NCI-H524 treated with DMSO at 0.1 percent for 48 hours (cell line): ENCODE data around the gene MACROD2.
"Not testable (repeated sequence)": the region's sequence is repeated elsewhere in the genome, so short reads cannot be mapped to it uniquely, and the experiment has no call there.

Experiments
- DNase-seq: peaks from one replicate; lab custom pipeline; 2025; lab: John Stamatoyannopoulos, UW

Gene MACROD2

DNA sequence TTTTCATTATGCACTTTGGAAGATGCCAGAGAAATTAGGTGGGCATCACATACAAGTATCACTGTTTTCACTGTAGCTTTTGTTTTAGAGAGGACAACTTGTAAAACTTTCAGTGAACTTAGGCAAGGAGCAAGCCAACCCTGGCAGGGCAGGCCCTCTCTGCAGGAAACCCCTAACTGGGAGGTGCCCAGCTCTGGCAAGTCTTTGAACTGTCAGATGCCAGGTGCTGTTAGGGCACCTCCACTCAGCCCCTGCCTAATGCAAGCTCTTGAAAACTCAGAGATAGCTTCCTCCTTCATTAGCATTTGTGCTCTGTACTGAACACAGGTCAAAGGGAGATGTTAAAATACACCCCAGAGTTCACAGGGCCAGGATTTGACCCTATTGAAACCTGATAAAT, 1116.3 kb downstream of the MACROD2 start:
- DNase-seq: no peak

DNA sequence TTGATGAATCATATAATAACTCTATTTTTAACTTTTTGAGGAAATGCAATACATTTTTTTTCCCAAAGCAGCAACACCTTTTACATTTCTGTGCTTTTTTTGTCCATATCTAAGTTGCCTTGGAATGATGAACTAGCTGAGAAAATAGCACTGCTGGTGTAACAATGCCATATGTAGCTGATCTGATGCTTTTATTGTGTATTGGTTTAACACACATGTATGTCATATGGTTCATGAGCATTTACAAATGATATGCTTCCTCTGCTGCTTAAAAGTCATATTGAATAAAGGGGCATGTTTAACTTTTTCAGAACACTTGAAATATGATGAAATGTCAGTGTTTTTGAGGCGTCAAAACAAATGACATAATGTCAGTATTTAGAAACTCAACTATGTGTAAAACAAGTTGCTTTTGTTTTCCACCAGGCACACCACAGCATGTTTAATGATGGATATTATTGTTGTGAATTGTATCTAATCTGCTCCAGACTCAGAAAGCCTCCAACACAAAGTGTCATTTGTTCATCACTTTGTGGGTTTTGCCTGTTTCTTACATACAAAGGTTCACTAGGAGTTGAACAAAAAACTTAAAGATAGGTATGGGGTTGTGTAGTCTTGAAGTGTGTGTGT, 1117.9 kb downstream of the MACROD2 start:
- no peak for DNase-seq

DNA sequence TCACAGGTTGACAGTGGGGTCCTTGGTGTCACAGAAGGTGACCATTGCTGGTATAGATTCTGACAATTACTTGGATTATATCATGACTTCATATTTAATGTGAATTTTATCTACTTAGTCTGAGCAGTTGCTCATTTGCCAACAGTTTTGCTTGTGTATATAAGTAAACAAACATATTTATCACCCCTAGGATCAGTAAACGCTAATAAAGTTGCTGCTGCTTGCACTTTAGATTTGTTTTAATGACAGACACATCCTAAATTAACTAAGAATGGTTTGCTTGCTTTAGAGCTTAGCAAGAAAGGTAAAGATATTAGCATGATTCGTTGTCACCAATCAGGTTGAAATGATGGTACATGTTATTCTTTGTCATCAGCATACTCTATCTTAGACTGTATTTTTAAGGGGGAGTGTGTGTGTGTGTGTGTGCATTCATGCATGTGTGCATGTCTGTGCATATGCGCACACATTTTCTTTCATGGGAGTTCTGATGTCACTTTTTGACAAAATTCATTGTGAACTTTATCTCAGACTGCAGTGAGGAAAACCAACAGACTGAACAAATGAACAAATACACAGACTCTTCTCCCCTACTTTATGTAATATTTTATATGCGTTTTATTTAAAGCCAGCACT, 1124.7 kb downstream of the MACROD2 start:
- DNase-seq: no peak

DNA sequence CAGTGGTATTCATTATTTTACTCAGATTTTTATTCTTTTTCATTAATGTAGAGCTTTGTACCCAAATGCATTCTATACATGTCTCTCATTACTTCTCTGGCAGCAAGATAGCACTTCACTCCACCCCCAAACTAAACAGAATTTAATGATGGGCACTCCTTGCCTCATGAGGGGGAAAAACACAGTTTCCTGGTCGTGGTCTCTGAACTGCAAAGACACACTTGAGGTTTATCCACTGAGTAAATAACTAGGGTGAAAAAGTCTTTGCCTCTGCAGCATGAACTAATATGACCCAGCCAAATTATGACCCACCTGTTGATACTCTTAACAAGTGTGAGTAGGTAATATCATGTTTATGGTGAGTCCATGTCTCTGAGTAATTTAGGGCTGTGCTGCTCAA, 1127.3 kb downstream of the MACROD2 start:
- no peak for DNase-seq

DNA sequence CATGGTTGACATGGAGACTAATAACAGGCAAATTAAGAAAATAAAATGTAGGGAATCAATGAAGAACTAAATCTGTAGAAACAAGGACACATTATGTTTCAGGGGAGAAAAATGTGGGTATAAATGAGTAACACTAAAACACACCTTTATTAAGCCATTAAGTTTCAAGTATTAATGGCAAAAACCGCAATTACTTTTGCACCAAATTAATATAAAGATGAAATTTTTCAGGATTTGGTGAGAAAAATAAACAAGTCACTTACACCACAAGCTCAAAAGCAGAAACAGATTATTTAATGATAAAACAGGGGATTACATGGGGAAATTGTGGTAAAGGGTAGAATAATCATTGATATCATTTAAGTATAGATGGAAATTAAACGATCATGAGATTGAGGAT, 1135.9 kb downstream of the MACROD2 start:
- DNase-seq: no peak

DNA sequence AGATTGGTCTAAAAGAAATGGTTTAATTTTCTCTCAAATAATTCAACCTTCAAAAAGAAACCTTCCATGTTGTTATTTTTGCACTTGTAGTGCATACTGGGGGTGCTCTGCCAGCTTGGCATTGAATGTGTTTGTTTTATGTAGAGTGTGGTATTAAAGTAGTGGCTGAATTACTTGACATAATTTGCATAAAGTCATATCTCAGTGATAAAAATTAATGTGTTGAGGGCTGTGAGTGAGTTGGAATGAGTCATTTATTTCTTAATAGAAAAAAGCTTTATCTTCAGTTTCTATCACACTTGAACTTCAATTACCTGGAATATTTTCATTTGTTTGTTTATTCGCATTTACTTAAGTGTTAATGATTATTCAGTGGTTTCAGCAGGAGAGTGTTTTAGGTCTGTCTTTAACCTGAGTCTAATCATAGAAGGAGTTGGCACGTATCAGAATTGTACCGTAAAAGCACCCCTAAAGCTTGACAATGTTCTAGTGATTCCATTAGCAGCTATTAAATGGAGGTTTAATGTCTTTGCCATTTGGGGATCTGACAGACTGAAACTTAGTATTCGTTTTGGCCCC, 1143.3 kb downstream of the MACROD2 start:
- DNase-seq: peak; percentile 24

DNA sequence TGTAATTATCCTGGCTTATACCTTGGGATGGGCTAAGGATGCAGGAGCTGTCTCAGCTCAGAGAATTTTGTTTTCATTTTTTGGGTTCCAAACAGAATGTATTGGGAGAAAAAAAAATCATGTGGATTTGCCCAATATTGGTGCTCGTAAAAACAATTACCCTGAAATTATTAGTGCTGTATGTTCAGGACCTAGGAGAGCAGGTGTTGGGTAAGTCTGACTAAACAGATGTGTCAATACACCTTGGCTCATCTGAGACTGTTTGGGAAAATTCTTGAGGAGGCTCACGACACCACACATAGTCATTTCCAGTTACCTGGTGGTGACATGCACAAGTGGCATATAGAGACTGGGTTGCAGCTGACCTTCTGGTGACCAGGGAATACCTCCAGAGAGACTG, 1144.2 kb downstream of the MACROD2 start:
- DNase-seq: peak; percentile 82

DNA sequence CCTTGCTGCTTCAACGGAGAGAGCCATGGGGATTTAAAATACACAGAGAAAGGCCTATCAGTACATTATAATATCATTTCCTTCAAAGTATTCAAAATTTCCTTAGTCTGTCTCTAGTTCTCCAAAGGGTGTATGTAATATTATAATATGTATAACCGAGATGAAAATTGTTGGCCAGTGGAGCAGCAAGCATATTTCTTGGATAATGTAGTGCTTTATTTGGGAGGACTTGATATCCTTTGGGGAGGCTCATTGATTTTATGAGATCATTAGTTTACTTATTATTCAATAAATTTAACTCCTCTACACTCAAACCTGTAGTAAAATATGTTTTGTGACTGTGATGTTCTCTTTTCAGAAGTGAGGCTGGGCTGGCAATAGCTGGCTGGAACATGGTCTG, 1145.0 kb downstream of the MACROD2 start:
- no peak for DNase-seq

DNA sequence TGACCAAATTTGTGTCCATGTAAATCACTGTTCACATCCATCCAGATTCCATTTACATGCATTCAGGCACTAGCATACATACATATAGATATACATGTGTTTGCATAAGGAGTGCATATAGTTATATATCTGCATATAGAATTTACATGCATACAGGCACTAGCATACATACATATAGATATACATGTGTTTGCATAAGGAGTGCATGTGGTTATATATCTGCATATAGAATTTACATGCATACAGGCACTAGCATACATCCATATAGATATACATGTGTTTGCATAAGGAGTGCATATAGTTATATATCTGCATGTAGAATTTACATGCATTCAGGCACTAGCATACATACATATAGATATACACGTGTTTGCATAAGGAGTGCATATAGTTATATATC, 1145.6 kb downstream of the MACROD2 start:
- not testable (repeated sequence) for DNase-seq

DNA sequence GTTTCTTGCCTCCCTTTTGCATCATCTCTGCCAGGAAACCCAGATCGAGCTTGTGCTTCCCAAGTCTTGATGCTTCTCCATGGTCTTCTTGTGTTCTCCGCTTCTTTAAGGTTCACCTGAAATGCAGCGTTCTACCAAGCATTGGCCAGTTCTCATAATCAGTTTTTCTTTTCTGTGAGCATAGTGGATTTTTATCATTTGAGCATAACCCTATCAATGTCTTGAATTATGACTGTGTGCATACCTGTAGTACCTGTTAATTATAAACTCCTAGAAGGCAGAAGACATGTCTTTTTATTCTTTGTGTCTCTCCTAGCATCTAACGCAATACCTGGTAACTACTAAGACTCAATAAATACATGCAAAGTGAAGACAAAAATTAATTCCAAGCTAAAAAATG, 1146.5 kb downstream of the MACROD2 start:
- no peak for DNase-seq

DNA sequence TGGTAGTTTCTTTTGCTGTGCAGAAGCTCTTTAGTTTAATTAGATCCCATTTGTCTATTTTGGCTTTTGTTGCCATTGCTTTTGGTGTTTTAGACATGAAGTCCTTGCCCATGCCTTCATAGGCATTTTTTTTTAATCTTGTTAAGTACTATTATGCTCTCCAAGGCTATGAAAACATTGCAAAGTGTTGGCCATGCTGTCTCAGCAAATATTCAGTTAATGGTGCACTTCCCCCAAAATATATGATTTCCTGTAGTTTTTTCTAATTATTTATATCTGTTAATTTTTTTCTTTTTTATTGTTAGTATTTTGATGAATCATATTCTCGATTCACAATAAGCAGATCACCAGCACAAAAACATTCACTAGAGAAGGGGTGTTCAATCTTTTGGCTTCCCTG, 1148.2 kb downstream of the MACROD2 start:
- no peak for DNase-seq

DNA sequence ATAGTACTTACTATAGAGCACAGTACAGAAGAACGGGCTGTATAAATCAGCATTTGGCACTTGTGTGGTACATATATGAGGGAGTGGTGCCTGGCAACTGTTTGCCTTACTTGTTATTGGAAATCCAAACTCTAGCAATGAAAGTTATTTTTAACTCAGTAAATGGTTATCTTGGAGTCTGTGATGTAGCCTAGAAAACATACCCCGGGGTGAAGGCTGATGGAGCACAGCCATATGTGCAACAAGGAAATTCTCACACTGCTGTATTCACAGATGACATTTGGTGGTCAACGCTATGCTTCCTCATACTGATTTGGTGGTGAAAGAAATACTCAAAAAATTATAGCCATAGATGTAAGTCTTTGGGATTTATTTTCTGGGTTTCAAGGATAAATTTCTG, 1149.6 kb downstream of the MACROD2 start:
- no peak for DNase-seq

DNA sequence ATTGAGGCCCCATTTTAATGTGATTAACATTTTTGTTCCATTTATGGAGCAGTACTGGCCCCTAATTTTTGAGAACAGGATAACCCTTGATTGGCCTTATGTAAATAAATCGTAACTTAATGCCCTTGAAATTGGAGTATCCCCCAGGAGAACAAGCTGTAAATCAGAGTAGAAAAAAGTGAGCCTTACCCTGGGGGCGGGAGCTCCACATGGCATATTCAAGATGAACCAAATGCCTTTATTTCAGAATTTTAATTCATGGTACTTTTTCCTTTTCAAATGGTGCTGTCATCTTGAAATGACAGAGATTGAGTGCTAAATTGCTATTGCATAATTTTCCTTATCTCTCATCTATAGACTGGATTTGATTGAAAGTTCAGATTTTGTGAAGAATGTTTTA, 1151.6 kb downstream of the MACROD2 start:
- DNase-seq: peak; percentile 43

DNA sequence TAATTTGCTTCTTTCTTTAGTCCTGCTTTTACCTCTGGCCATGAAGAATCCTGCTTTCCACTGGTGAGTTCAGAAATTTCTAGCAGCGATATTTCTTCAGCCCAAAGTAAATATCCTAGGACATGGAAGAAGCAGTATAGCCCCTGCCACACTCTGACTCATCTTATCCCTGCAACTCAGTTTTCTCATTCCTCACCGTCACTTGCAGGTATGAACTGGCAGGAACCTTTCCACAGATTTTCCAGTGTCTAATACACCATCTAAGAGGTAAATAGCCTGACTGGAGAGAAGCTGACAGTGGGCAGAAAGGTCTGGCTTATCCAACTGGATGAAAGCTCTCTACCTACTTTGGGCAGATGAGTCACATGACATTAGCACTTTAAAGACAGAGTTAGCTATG, 1158.8 kb downstream of the MACROD2 start:
- DNase-seq: no peak

DNA sequence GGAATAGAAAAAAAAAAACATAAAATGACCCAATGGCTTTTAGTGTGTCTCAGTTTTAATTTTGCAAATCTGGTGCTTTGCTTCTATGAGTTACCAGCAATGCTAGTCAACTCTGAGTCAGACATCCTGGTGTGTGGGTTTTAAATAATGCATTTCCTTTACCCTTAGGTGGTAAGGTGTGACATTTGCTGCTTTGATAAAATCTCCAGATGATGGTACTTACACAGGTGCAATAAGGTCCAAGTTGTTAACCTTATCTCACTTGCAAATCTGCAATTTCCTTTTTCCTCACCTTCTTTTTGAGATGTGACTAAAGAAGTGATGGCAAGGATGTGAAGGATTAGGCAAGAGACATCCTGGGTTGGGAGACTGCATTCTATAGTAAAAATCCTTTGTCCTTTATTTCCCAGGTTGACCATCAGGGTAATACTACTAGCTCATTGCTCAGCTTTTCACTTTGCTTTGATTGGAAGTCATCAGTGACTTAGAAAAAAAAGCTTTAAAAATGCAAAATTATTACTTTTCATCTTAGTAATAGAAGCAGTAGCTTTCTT, 1160.6 kb downstream of the MACROD2 start:
- no peak for DNase-seq

DNA sequence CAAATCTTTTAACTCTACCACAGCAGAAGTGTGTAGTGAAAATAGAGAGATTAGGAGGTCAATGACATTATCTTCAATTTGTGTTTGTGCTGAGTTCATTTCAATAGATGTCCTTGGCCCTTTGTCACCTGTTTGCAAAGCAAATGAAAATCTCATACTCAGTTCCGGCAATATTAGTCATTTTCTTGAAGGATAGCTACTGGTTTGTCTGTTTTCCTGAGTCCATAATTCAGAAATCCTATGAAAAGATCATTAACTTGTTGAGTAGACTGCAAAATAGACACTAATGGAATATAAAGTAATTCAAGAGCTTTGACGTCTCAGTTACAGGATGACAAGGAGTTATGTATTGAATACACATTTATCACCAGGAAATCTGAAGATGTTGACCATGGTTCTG, 1163.2 kb downstream of the MACROD2 start:
- no peak for DNase-seq

DNA sequence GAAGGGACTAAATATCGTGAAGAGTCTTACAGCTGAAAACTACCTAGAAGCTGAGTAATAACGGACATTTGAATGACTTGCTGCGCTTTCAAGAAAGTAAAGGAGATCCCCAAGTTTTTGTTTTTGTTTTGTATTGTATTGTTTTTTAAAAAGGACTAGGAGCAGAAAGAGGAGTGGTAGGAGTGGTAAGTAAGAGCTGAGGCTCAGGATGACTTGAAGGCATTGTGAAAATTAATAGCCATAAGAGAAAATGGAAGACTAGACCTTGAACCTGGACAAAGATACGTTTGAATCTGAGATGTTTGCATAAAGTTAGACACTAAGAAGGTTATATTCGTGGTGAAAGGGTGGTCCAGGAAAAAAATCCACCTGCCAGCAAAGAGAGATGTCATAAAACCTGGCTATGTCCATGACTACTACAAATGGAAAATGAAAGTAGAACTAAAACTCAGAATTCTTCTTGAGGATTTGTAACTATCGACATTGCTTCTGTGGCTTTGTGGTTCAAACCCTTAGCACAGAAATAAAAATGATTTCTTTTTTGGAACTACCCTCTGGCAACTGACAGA, 1166.8 kb downstream of the MACROD2 start:
- DNase-seq: no peak

DNA sequence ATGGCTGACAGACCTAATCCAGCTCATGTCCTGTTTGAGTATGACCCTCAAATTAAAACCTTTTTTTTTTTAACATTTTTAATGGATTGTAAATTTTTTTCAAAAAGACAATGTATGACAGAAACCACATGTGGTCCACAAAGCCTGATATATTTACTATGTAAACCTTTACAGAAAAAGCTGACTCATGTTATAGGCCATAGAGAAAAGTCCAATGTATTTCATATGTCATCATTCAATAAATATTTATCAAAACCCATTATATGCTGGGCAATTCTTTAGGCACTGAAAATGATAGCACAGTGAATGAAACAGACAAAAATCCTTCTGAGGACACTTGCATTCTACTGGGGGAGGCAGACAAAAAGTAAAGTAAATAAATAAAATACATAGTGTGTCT, 1168.3 kb downstream of the MACROD2 start:
- no peak for DNase-seq

DNA sequence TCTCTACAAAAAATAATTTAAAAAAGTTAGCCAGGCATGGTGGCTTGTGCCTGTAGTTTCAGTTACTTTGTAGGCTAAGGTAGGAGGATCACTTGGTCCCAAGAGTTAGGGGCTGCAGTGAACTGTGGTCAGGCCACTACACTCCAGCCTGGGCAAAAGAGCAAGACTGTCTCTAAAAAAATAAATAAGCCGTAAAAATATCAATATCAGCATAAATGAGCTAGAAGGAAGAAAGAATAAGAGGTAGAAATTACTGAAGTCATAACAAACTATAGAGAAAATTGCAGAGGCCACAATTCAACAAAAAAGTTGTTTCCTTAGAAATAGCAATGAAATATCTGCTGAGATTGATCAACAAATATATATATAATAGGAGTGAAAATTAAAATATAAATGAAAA, 1169.4 kb downstream of the MACROD2 start:
- no peak for DNase-seq

DNA sequence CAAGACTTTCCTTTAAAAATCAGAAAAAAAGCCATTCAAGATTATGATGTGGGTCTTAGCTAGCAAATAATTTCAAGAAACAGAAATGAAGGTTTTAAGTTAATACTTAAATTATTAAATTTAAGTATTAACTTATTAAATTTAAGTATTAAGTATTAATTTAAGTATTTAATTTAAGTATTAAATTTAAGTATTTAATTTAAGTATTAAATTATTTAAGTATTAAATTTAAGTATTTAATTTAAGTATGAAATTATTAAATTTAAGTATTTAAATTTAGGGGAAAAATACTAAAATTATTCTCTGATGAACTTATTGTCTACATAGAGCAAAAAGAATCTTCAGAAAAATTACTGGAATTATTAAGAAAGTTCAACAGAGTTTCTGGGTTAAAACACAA, 1171.4 kb downstream of the MACROD2 start:
- DNase-seq: no peak

DNA sequence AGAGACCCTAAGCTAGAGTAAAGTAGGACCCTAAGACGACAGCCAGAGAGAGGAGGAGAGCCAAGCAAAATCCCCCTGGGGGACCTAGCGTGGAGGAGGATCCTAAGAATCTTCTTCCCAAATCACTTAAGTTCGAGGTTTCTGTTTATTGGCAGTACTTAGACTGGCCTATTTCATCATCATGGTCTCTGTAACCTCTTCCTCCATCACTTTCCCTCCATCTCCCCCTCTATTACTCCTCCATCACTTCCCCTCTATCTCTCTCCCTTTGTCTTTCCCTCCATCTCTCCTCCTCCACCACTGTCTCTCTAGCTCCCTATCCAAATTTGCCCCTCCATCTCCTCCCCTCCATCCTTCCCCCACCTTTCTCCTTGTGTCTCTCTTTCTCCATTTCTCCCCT, 1175.7 kb downstream of the MACROD2 start:
- DNase-seq: no peak

DNA sequence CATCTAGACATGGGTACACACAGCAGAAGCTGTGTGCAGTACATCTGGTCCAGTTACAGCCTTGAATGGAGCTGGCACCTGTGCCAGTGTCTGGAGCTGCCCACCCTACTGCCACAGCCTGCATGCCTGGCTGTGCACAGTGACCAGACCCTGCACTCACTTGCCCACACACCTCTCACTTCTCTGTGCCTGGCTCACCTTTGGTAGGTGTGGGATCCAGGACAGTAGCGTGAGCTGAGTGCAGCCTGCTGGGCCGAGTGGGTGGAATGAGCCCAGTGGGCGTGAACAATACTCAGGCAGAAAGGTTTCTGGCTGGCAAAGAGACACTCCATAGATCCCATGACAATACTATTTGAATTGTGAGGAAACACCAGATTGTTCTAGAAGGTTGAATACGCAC, 1181.6 kb downstream of the MACROD2 start:
- DNase-seq: no peak

DNA sequence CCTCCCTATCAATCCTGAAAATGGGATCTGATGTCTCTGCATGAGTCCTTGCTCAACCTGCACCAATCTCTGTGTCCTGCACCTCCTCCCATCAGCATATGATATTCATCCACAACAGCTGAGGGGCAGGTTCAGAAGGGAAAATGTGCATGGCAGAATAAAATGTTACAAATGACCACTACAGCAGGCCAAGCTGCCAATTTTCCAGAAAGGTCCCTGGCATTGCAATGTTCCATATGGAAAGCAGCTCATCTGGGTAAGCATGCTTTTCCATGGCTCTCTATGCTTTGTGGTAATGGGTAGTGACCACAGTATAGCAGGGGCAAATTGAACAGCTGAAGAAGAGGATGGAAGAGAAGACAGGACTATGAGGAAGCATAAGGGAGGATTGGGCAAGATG, 1183.3 kb downstream of the MACROD2 start:
- no peak for DNase-seq
